H1 (cell line): ENCODE results near the gene MPP2. TPM values are rescaled to one million over a fixed set of nuclear protein-coding genes. Genes with fewer than 3 reads are reported as not detected.
A peak's percentile ranks its signal among the peaks of the same experiment; 100 is the strongest.

ENCODE experiments used
- CTCF ChIA-PET: fragments of 300-600 bp; sonication (Branson Sonifier 250); formaldehyde crosslinking; loops from one replicate; lab custom pipeline; 2021; ENCODE audit not compliant: partially characterized antibody; lab: Charles Lee
- POLR2A ChIA-PET: fragments of 300-600 bp; sonication (Branson Sonifier 250); formaldehyde crosslinking; loops from one replicate; lab custom pipeline; 2021; ENCODE audit warnings: inconsistent platforms; ENCODE audit not compliant: partially characterized antibody; lab: Charles Lee
- DNase-seq, 2 experiments: peaks; one replicate each; pipeline versions ENCODE4 v3.0.0 to v3.0.0-alpha.2; 2010 to 2022; ENCODE audit warnings: low spot score in 2 of 2, low read depth in 1 of 2, mixed read lengths in 1 of 2
- FAIRE-seq: peaks from 2 replicates; lab custom pipeline; 2011; peaks lifted over from hg19 to GRCh38; lab: Jason Lieb, UNC
- H2AFZ ChIP-seq: 2 replicates; pipeline ENCODE4 v1.8.1; 2012; ENCODE audit warnings: low read length, inconsistent platforms
- H2AK5ac ChIP-seq: 2 replicates; pipeline ENCODE4 v1.6.1; 2013; ENCODE audit warnings: low read depth, low read length
- H2BK120ac ChIP-seq: replicated peaks from 2 replicates; pipeline ENCODE3; 2013; ENCODE audit warnings: low read depth, low read length, inconsistent platforms
- H2BK12ac ChIP-seq: 2 replicates; pipeline ENCODE4 v1.6.1; 2013; ENCODE audit warnings: low read depth, low read length
- H2BK15ac ChIP-seq: 2 replicates; pipeline ENCODE4 v1.6.1; 2013; ENCODE audit warnings: low read length
- H2BK20ac ChIP-seq: 2 replicates; pipeline ENCODE4 v1.6.1; 2013; ENCODE audit warnings: low read length
- H2BK5ac ChIP-seq: 2 replicates; pipeline ENCODE4 v1.6.1; 2013; ENCODE audit warnings: low read depth, low read length
- H3K14ac ChIP-seq: 2 replicates; pipeline ENCODE4 v1.6.1; 2013; ENCODE audit warnings: inconsistent platforms; ENCODE audit not compliant: insufficient read length
- H3K18ac ChIP-seq: 2 replicates; pipeline ENCODE4 v1.6.1; 2013; ENCODE audit warnings: low read length; ENCODE audit errors: extremely low read depth
- H3K23ac ChIP-seq: 2 replicates; pipeline ENCODE4 v1.6.1; 2013; ENCODE audit warnings: inconsistent platforms; ENCODE audit not compliant: insufficient read length
- H3K23me2 ChIP-seq: 2 replicates; pipeline ENCODE4 v1.6.1; 2013; ENCODE audit warnings: low read depth, low read length
- H3K27ac ChIP-seq: 2 replicates; pipeline ENCODE4 v1.6.1; 2011; ENCODE audit warnings: low read depth, low read length, inconsistent platforms
- H3K27me3 ChIP-seq, 4 experiments: replicated peaks in 1 of 4; 1 replicate in 1 of 4; 2 replicates in 3 of 4; pipeline versions ENCODE4 v1.6.1 to v1.8.1; 2011 to 2013; ENCODE audit warnings: low read length in 3 of 4, mild to moderate bottlenecking in 3 of 4, inconsistent platforms in 2 of 4, mixed read lengths in 2 of 4, moderate library complexity in 1 of 4; ENCODE audit not compliant: control insufficient read depth in 3 of 4, insufficient read depth in 3 of 4; ENCODE audit errors: extremely low read depth in 1 of 4
- H3K36me3 ChIP-seq, 4 experiments: 2 replicates each; pipeline versions ENCODE4 v1.6.1 to v1.8.1; 2011 to 2013; ENCODE audit warnings: mild to moderate bottlenecking in 4 of 4, low read length in 3 of 4, moderate library complexity in 2 of 4, control low read depth in 1 of 4, inconsistent platforms in 1 of 4; ENCODE audit not compliant: insufficient read depth in 4 of 4, control insufficient read depth in 2 of 4
- H3K4ac ChIP-seq: replicated peaks from 2 replicates; pipeline ENCODE3; 2013; ENCODE audit warnings: low read length, low read depth, mixed read lengths, inconsistent platforms; ENCODE audit not compliant: insufficient read length
- H3K4me1 ChIP-seq, 4 experiments: replicated peaks in 1 of 4; 1 replicate in 1 of 4; 2 replicates in 3 of 4; pipeline versions ENCODE4 v1.6.1 to v1.8.1; 2011 to 2013; ENCODE audit warnings: low read length in 3 of 4, inconsistent platforms in 2 of 4, mixed read lengths in 1 of 4; ENCODE audit not compliant: insufficient read depth in 4 of 4, control insufficient read depth in 3 of 4
- H3K4me2 ChIP-seq, 2 experiments: 2 replicates each; pipeline versions ENCODE4 v1.6.1 to v1.8.1; 2011 to 2013; ENCODE audit warnings: low read depth in 2 of 2, low read length in 2 of 2, control low read depth in 1 of 2, inconsistent platforms in 1 of 2, mild to moderate bottlenecking in 1 of 2; ENCODE audit not compliant: insufficient read depth in 1 of 2
- H3K4me3 ChIP-seq, 4 experiments: fragments of 200-600, 300-600 bp in 1 of 4; sonication (generic), shearing (Covaris generic), sonication (Bioruptor Twin) in 1 of 4; 2 replicates each; pipeline versions ENCODE4 v1.5.1 to v1.8.1; 2011 to 2016; ENCODE audit warnings: low read length in 4 of 4, low read depth in 3 of 4, control low read depth in 2 of 4, inconsistent platforms in 2 of 4, mild to moderate bottlenecking in 2 of 4, mixed read lengths in 1 of 4, moderate library complexity in 1 of 4; ENCODE audit not compliant: insufficient read depth in 2 of 4; ENCODE audit errors: extremely low read depth in 1 of 4
- H3K56ac ChIP-seq: replicated peaks from 2 replicates; pipeline ENCODE3; 2013; ENCODE audit warnings: low read depth, mild to moderate bottlenecking, mixed read lengths, low read length, inconsistent platforms; ENCODE audit not compliant: insufficient read length
- H3K79me1 ChIP-seq: 2 replicates; pipeline ENCODE4 v1.6.1; 2013; ENCODE audit warnings: low read depth, low read length, control low read depth
- H3K79me2 ChIP-seq, 2 experiments: 2 replicates each; pipeline versions ENCODE4 v1.6.1 to v1.8.1; 2012 to 2013; ENCODE audit warnings: low read length in 2 of 2, mild to moderate bottlenecking in 2 of 2, inconsistent platforms in 1 of 2; ENCODE audit not compliant: insufficient read depth in 2 of 2, control insufficient read depth in 1 of 2
- H3K9ac ChIP-seq, 4 experiments: replicated peaks in 1 of 4; 1 replicate in 1 of 4; 2 replicates in 3 of 4; pipeline versions ENCODE4 v1.6.1 to v1.8.1; 2011 to 2013; ENCODE audit warnings: low read depth in 3 of 4, low read length in 3 of 4, control low read depth in 2 of 4, mild to moderate bottlenecking in 2 of 4, moderate library complexity in 2 of 4, inconsistent platforms in 1 of 4; ENCODE audit errors: extremely low read depth in 1 of 4
- H3K9me3 ChIP-seq, 2 experiments: 2 replicates each; pipeline versions ENCODE4 v1.6.1 to v1.8.1; 2012 to 2013; ENCODE audit warnings: mild to moderate bottlenecking in 2 of 2, moderate library complexity in 2 of 2, control low read depth in 1 of 2, inconsistent platforms in 1 of 2, low read depth in 1 of 2, low read length in 1 of 2, mixed read lengths in 1 of 2; ENCODE audit not compliant: insufficient read depth in 2 of 2
- H4K20me1 ChIP-seq, 2 experiments: replicated peaks in 1 of 2; 2 replicates each; pipeline versions ENCODE3 to v1.8.1; 2011 to 2013; ENCODE audit warnings: inconsistent platforms in 2 of 2, low read length in 2 of 2, mild to moderate bottlenecking in 1 of 2; ENCODE audit not compliant: insufficient read depth in 2 of 2, control insufficient read depth in 1 of 2
- H4K5ac ChIP-seq: 2 replicates; pipeline ENCODE4 v1.6.1; 2013; ENCODE audit warnings: low read length, low read depth, mixed read lengths, inconsistent platforms; ENCODE audit not compliant: insufficient read length
- H4K8ac ChIP-seq: 2 replicates; pipeline ENCODE4 v1.8.0; 2013; ENCODE audit warnings: mild to moderate bottlenecking, moderate library complexity, low read length, inconsistent platforms; ENCODE audit not compliant: insufficient read depth; ENCODE audit errors: extremely low read depth
- H4K91ac ChIP-seq: replicated peaks from 2 replicates; pipeline ENCODE3; 2013; ENCODE audit warnings: low read length, mixed read lengths, inconsistent platforms; ENCODE audit not compliant: insufficient read length
- BCL11A ChIP-seq, 2 experiments: IDR thresholded peaks; one replicate each; pipeline ENCODE4 v1.6.1; 2011; ENCODE audit warnings: low read depth in 2 of 2, low read length in 2 of 2, mild to moderate bottlenecking in 2 of 2
- CHD1 ChIP-seq: IDR thresholded peaks from 2 replicates; pipeline ENCODE4 v1.6.1; 2012; ENCODE audit warnings: low read depth, low read length, improper control_type of control experiment
- HDAC6 ChIP-seq: IDR thresholded peaks from one replicate; pipeline ENCODE4 v1.7.1; 2012; ENCODE audit warnings: low read depth, mild to moderate bottlenecking, inconsistent platforms, low read length, moderate library complexity
- JUN ChIP-seq: IDR thresholded peaks from 2 replicates; pipeline ENCODE4 v1.6.1; 2011; ENCODE audit warnings: low read depth, mild to moderate bottlenecking, improper control_type of control experiment, low read length
- KDM1A ChIP-seq: fragments of 200-600, 300-600 bp; sonication (generic); IDR thresholded peaks from 2 replicates; pipeline ENCODE4 v1.7.1; 2016; ENCODE audit warnings: mild to moderate bottlenecking, low read length, borderline replicate concordance
- KDM4A ChIP-seq: IDR thresholded peaks from one replicate; pipeline ENCODE4 v1.7.1; 2012; ENCODE audit warnings: low read depth, mild to moderate bottlenecking, moderate library complexity, low read length, inconsistent platforms; ENCODE audit not compliant: severe bottlenecking
- POLR2A ChIP-seq, 2 experiments: IDR thresholded peaks; 1 replicate in 1 of 2; 2 replicates in 1 of 2; pipeline ENCODE4 v1.6.1; 2011; ENCODE audit warnings: low read depth in 2 of 2, low read length in 2 of 2, mild to moderate bottlenecking in 2 of 2; ENCODE audit errors: control extremely low read depth in 1 of 2
- SIN3A ChIP-seq, 2 experiments: IDR thresholded peaks in 1 of 2; conservative IDR thresholded peaks in 1 of 2; 2 replicates each; pipeline ENCODE4 v1.6.1; 2011 to 2012; ENCODE audit warnings: low read length in 2 of 2, improper control_type of control experiment in 1 of 2, low read depth in 1 of 2, mild to moderate bottlenecking in 1 of 2
- TBP ChIP-seq: IDR thresholded peaks from 2 replicates; pipeline ENCODE4 v1.6.1; 2011; ENCODE audit warnings: low read depth, low read length, improper control_type of control experiment
- TEAD4 ChIP-seq: IDR thresholded peaks from 2 replicates; pipeline ENCODE4 v1.6.1; 2012; ENCODE audit warnings: low read depth, low read length, inconsistent platforms, mixed read lengths
- WGBS, 2 experiments: shearing (Covaris generic) in 1 of 2; methylation state at CpG; one replicate each; pipeline versions ENCODE4 v1.1.6 to v1.1.7; 2013 to 2015; ENCODE audit warnings: low lambda C conversion rate in 2 of 2, mixed read lengths in 2 of 2, inconsistent platforms in 1 of 2, low coverage in 1 of 2, missing lambda C conversion rate in 1 of 2; ENCODE audit not compliant: insufficient replicate concordance in 2 of 2, insufficient coverage in 1 of 2, insufficient read length in 1 of 2; ENCODE audit errors: extremely low coverage in 1 of 2, missing lambda C conversion rate in 1 of 2; 5-methylcytosine and 5-hydroxymethylcytosine counted together
- polyA plus RNA-seq, 7 experiments: library from polyadenylated mRNA; depleted of rRNA in 3 of 7; stranded (reverse) in 5 of 7; unstranded in 2 of 7; fragments of >200 nt in 5 of 7; fragments of 200-250 nt in 2 of 7; gene quantifications; 1 replicate in 5 of 7; 2 replicates in 1 of 7; 4 replicates in 1 of 7; pipeline versions ENCODE4 v1.2.1 to v1.2.3, GENCODE V29; 2011 to 2013; ENCODE audit warnings: missing spikeins in 2 of 7, mixed read lengths in 2 of 7
- total RNA-seq: library from RNA; stranded (reverse); fragmentation: NEBNext Ultra II Directional; extraction: Animal tissue kit (Norgen Biotek cat#: 25700); gene quantifications from 2 replicates; pipeline ENCODE4 v1.2.1, GENCODE V29; 2021

MPP2 gene
- total and polyA plus RNA-seq, 2 of the 8 experiments (the other 6 are each of a cell fraction or from before 2014, with no cell fraction given), result 30.9 to 34.1 TPM

- peaks cover 27% of the 10 kb centered on the region for H3K23me2 ChIP-seq
- H2BK5ac ChIP-seq, result no peak overlapping the region
- H3K27ac ChIP-seq, result no peak overlapping the region
- H3K36me3 ChIP-seq, result no peaks in the 10 kb centered on the region; a peak in 1 of 8 replicates
- no peak overlapping the region for H2BK20ac ChIP-seq
- H3K4me1 ChIP-seq, result peaks cover 4 to 18% (median 14%) of the 10 kb centered on the region in 4 experiments
- H3K79me2 ChIP-seq, result no peaks in the 10 kb centered on the region
- H3K79me1 ChIP-seq, result no peaks in the 10 kb centered on the region
- no peak overlapping the region for H3K9ac ChIP-seq
- peaks cover 0 to 7% of the 10 kb centered on the region in 2 experiments for H4K20me1 ChIP-seq
- no peak overlapping the region for H2AFZ ChIP-seq
- H3K14ac ChIP-seq, result no peak overlapping the region
- no peaks in the 10 kb centered on the region for H3K9me3 ChIP-seq
- no peak overlapping the region for H3K4ac ChIP-seq
- WGBS, 2 experiments, result 68% methylated on average over 7 of the region's 7 CpGs; no CpG with 5 or more reads in 1 of the 2 experiments
- H2BK12ac ChIP-seq, result no peak overlapping the region
- POLR2A ChIA-PET, result interaction anchor here (0.6 to 1.0 kb wide), 5 partner anchors 33 to 224 kb away, joined by 3 to 5 read pairs (median 3); partner anchors contain the start of gene PYY
- H3K4me3 ChIP-seq, result no peak overlapping the region
- H3K56ac ChIP-seq, result no peak overlapping the region
- FAIRE-seq (no peak), DNase-seq (no peak)
- H4K5ac ChIP-seq, result no peak overlapping the region
- H4K8ac ChIP-seq, result no peak overlapping the region
- CTCF ChIA-PET, result interaction anchor here (0.6 to 25.8 kb wide), 35 partner anchors 8 to 235 kb away, joined by 3 to 403 read pairs (median 7); partner anchors contain the start of genes CD300LG, DUSP3, NAGS and PPY
- no peak overlapping the region for H3K23ac ChIP-seq
- H3K18ac ChIP-seq, result no peak overlapping the region
- 0 out of 2 replicates have a peak overlapping the region, but pooled peaks have one; percentile 82 for H2AK5ac ChIP-seq
- no peak overlapping the region for H2BK15ac ChIP-seq
- H3K27me3 ChIP-seq, result peaks cover 0 to 17% (median 14%) of the 10 kb centered on the region in 4 experiments; a peak in 4 of 7 replicates
- H4K91ac ChIP-seq, result no peak overlapping the region
- no peak overlapping the region for H3K4me2 ChIP-seq
- no peak overlapping the region for H2BK120ac ChIP-seq
- TF ChIP-seq BCL11A (IDR thresholded peaks at IDR 0.05; ENCODE audit: low read depth in 2 of 2, low read length in 2 of 2) (no peak), TEAD4 (no peak), HDAC6 (no peak), POLR2A (IDR thresholded peaks at IDR 0.05; ENCODE audit: control extremely low read depth in 1 of 2, low read depth in 2 of 2, low read length in 2 of 2) (no peak), TBP (no peak), JUN (no peak), KDM1A (no peak), KDM4A (no peak), CHD1 (no peak), SIN3A (conservative IDR thresholded peaks at IDR 0.05 in 1 of 2, IDR thresholded peaks at IDR 0.05 in 1 of 2; ENCODE audit: low read depth in 1 of 2, low read length in 2 of 2) (no peak)
Observed at GRCh38 chr17:43909537-43910231, 2.3 kb upstream of the MPP2 start.
